DMS79 treated with DMSO at 0.1 percent for 48 hours (cell line): Measurements from ENCODE around the gene MB.
"Not testable (repeated sequence)": the region's sequence is repeated elsewhere in the genome, so short reads cannot be mapped to it uniquely, and the experiment has no call there.

Experiments used
- DNase-seq: peaks from one replicate; lab custom pipeline; 2025; lab: John Stamatoyannopoulos, UW

The MB gene

DNA sequence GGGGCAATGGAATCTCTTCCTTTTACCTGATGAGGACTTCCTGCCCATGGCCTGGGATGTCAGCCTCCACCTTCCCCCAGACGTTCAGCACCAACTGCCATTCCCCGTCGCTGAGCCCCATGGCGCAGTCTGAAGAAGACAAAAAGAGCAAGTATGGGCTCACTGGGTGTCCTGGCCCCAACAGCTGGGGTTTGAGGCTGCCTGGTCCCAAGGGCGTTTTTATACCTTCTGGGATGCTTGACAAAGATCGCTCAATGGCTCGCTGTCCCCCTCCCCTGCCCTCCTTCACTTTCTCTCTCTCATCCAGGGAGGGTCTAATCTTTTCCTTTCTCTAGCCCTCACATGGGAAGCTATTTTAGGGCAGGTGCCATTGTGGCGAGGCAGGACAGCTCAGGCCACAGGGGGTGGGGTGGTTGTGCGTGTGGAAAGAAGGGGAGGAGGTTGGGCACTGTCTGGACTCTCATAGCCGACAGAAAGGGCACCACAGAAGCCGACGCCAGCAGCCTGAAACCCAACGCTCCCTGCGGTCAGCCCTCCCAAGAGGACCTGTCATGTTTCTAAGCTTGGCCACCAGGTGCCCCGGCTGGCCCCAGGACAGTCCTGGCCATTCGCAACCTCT lies at the start of gene MB:
TSS of gene MB (minus strand) at position 193 of the 619 bp plus-strand sequence. CDS start at position 121, 72 bp downstream.
- DNase-seq: no peak

GRCh38 chr22:35666699-35667098 lies 49.6 kb upstream of the MB start:
- DNase-seq: not testable (repeated sequence)

DNA sequence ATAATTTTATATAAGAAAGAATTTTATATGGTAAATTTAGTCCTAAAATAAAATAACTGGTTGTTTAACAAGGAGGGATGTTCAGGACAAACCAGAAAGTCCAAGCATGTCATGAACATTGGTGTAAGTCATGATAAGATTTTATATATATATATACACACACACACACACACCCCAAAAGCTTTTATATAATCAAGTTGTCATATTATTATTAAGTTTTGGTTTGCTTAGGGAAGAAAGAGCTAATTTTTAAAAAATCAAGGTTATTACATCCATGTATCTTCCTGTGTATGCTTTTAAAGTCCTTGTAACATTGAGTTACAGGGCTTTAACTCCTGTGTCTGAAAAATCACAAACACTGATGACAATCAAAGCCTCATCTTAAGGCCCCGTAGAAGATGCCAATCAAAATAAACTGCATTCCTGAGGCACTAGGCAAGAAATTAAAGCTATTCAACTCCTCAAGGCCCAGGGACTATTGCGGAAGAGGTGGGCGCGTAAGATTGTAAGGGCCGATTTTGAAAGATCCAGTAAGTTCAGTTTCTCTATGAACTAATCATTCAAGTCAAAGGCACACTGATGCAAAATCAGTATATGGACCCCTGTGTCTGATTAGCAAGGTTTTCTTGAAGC lies 47.9 kb upstream of the MB start:
- no peak for DNase-seq

DNA sequence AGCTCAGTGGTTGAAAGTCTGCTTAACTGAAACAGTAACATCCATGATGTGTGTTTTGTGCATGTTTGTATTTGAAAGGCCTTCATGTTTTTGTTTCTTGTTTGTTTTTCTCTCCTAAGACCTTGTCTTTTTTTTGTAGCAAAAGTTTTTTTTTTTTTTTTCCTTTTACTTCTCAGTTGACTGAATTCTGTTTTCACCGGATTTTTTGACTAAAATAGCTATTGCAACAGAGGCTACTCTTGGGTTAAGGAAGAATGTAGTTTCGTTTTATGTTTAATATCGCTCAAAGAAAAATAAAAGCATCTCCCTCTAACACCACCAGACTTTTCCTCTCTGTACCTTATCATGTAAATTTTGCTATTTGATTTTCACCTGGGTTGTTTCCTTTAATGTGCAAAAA lies 46.2 kb upstream of the MB start:
- DNase-seq: no peak

GRCh38 chr22:35662914-35663313 lies 45.8 kb upstream of the MB start:
- no peak for DNase-seq

DNA sequence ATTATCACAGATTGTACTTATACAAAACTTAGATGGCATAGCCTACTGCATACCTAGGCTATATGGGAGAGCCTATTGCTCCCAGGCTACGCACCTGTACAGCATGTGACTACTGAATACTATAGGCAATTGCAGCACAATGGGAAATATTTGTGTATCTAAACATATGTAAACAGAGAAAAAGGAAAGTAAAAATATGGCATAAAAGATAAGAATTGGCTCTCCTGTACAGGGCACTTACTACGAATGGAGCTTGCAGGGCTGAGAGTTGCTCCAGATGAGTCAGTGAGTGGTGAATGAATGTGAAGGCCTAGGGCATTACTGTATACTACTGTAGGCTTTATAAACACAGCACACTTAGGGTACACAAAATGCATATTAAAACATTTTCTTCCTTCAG lies 44.3 kb upstream of the MB start:
- DNase-seq: no peak

DNA sequence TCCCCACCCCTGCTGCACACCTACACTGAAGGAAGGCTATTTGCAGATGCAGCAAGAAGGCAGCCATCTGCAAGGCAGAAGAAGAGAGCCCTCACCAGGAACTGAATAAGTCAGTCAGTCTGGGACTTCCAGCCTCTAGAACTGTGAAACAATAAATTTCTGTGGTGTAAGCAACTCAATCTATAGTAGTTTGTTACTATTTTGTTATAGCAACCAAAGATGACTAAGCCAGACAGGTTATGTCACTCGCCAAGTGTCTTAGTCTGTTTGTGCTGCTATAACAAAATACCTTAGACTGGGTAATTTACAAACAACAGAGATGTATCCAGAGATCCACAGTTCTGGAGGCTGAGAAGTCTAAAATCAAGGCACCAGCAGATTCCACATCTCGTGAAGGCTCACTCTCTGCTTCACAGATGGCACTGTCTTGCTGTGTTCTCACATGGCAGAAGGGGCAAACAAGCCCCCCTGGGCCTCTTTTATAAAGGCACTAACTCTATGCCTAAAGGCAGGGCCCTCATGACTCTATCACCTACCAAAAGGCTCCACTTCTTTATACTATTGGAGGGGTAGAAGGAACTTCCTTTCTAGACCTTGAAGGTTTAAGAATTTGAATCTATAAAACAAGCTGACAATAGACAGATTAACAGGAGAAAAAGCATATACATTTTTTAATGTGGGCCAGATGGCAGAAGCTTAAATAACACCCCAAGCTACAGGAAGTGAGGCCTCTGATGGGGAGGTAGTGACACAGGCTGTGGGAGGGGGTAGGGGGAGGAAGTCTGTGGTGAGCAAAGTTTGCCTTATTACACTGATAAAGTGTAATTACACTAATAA lies 43.4 kb upstream of the MB start:
- no peak for DNase-seq

DNA sequence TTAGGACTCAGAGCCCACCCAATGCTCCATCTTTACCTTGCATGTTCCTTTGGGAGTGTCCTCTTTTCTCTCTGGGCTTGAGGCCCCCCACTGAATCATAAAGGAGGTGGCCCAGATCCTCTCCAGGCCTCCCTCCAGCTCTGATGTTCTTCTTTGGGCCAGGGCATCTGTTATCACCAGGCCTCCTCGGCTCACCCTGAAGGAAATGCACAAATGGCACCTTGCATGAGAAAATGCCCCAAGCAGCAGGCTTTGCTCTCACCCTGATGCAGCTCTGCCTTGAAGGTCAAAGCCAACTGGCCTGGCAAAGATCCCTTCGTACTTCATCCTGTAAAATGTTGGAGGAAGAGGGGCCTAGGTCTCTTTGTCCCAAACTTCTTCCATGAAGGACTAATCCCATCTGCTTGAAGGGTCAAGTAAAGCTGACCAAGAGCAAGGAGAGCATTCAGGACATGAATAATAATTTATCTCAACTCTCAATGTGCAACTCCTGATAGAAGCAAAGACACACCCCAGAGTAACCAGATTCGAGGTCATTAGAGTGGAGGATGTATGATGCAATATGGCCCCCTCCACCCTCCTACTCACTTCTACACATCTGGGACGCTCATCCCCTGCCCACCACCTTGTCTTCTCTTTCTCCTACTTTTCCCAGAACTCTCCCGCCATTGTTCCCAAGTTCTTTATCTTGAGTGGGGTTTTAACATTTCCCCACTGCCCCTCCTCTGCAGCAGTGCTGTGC lies 40.6 kb upstream of the MB start:
- no peak for DNase-seq

DNA sequence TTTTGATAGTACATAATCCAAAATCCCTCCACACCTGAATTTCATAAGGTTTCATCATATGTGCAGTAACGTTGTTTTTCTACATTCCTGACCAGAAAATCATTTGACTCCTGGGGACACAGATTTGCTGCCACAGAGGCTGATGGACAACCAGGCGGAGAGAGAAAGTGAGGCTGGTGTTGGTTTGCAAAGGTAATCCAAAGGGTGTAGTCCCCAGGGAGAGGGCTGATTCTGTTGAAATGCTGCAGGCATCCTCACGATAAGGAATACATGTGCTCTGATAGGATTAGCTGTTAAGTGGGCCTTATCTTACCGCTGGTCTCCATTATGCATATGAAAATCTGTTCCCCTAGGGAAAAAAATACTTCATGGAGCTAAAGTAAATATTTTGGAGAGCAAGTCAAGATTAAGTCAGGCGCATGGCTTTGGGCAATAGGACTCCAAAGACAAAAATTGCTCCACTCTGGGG lies 39.2 kb upstream of the MB start:
- DNase-seq: no peak

DNA sequence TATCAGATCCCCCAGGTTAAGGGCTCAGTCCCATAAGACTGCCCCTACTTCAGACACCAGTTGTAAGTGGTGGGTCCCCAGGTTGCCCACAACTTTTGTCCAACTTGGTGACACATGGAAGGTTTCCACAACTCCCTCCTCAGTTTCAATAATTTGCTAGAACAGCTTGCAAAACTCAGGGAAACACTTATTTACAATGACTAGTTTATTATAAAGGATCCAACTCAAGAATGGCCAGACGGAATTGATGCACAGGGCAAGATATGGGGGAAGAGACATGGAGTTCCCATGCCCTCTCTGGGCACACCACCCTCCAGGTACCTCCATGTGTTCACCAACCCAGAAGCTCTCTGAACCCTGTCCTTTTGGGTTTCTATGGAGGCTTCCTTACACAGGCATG lies 36.7 kb upstream of the MB start:
- no peak for DNase-seq

- DNase-seq: no peak
Observed at GRCh38 chr22:35651085-35651484, 34.0 kb upstream of the MB start.

GRCh38 chr22:35649636-35650250 lies 32.6 kb upstream of the MB start:
- no peak for DNase-seq

DNA sequence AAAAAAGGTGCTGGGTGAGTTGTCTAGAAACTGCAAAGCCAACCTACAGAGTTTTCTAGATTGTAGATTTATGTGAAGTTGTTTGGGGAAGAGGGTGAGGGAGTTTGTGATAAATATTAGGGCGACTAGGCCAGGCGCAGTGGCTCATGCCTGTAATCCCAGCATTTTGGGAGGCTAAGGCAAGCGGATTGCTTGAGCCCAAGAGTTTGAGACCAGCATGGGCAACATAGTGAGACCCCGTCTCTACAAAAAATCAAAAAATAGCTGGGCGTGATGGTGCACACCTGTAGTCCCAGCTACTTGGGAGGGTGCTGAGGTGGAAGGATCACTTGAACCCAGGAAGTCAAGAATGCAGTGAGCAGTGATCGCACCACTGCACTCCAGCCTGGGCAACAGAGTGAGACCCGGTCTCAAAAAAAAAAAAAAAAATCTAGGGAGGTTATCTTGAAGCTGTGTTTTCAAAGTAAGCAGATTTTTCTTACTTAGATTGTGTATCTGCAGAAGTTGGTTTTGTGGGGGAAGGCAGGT lies 32.0 kb upstream of the MB start:
- no peak for DNase-seq

DNA sequence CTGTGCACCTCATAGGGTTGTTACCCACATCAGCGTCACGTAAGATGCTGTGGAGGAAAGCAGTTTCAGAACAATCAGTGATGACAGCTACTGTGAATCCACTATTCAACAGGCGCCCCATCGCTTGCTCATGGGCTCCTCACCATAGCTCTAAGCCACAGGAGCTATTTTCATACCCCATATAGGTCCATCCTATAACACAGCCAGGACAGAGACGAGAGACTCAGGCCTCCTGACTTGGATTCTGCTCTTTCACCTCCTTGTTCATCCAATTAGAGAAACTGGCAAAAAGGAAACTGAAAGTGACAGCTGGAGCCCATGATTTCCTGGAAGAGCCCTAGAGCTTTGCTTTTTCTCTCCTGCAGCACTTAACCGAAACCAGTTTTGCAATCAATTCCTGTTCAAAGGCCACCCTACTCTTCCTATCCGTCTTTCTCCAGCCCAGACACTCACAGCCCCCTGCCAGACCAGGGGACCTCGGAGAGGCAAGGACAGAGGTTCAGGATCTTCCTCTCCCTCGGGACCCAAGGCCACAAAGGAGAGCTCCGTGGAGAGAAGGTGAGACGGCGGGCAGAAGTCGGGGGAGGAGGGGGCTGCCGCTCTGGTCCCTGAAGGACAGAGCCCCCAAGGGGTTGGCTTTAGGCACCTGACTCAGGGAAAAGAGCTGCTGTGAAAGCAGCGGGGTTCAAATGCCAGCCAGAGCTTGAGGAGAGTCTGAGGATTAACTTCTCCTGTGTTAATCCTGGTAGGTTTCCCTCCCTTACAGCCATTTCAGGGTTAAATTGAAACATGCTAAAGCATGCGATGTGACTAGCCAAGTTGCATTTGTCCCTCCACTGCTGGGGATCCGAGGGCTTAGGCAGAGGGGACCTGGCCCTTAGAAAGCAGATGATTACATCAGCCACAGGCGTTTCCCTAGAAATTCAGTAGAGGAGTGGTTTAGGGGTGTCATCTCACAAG lies 31.2 kb upstream of the MB start, which contains the start of gene APOL6:
TSS of gene APOL6 (plus strand) at position 381 of the 960 bp plus-strand sequence. CDS start 7,980 bp downstream, outside the sequence.
- peak; percentile 54 for DNase-seq

GRCh38 chr22:35645646-35646045 lies 28.5 kb upstream of the MB start:
- no peak for DNase-seq

GRCh38 chr22:35643991-35644390 lies 26.9 kb upstream of the MB start:
- DNase-seq: no peak

- no peak for DNase-seq
Observed at GRCh38 chr22:35642305-35642741, 25.2 kb upstream of the MB start.

DNA sequence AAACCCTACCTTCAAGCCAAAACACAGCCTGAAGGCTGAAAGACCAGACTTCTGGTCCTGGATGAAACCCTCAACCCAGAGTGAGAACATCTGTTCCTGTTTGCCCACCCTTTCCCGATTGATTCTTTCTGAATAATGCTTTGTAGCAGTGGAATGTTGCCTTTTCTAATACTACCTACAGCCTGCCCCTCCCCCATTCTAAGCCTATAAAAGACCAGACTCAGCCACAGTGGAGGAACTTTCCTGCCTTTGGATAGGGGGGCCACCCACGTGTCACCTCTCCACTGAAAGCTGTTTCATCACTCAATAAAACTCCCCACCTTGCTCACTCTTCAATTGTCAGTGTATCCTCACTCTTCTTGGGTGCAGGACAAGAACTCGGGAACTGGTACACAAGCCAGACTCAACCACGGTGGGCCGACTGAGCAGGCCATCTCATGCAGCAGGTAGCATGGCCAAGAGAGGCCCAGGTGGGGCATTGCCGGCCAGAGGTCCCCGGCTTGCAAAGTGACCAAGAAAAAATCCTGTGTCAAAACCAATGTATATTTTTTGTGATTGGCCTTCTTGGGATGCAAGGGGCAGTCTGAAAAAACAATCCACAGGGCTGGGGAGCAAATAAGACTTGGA lies 24.5 kb upstream of the MB start:
- no peak for DNase-seq

- no peak for DNase-seq
Observed at GRCh38 chr22:35638410-35638809, 21.3 kb upstream of the MB start.

DNA sequence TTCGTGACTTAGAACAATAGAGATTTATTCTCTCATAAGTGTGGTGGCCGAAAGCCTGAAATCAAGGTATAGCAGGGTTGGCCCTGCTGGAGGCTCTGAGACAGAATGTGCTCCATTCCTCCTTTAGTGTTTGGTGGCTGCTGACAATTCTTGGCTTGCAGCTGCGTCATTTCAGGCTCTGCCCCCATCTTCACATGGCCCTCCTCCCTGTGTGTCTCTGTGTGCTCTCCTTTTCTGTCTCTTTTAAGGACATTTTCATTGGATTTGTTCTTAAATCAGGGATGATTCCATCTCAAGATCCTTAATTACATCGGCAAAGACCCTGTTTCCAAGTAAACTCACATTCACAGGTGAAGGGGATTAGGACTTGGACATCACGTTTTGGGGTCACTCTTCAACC lies 20.9 kb upstream of the MB start:
- no peak for DNase-seq
